Stomach (tissue), 9 donors: Measurements from ENCODE around the gene OSBPL6. TPM values are rescaled to one million over a fixed set of nuclear protein-coding genes. Genes with fewer than 3 reads are reported as not detected.

ENCODE experiments used
- DNase-seq, 2 donors: peaks; one replicate each; pipeline versions ENCODE4 v3.0.0 to v3.0.0-alpha.2; 2013 to 2019
- H3K27ac ChIP-seq, 5 donors: fragments of 200-600 bp in 4 of 5; sonication (generic) in 4 of 5; one replicate each; pipeline ENCODE4 v1.5.1; 2013 to 2019; ENCODE audit warnings: mild to moderate bottlenecking in 1 of 5, moderate library complexity in 1 of 5
- H3K27me3 ChIP-seq, 3 donors: fragments of 200-600 bp; sonication (generic); one replicate each; pipeline ENCODE4 v1.5.1; 2017 to 2019; ENCODE audit warnings: mixed run types in 1 of 3
- H3K36me3 ChIP-seq, 4 donors: fragments of 200-600 bp; sonication (generic); 1 replicate in 3 of 4; 2 replicates in 1 of 4; pipeline ENCODE4 v1.5.1; 2016 to 2019
- H3K4me1 ChIP-seq, 4 donors: fragments of 200-600 bp; sonication (generic); one replicate each; pipeline ENCODE4 v1.5.1; 2016 to 2019
- H3K4me3 ChIP-seq, 4 donors: fragments of 200-600 bp; sonication (generic) in 3 of 4; one replicate each; pipeline ENCODE4 v1.5.1; 2016 to 2019; ENCODE audit warnings: mild to moderate bottlenecking in 1 of 4
- H3K9me3 ChIP-seq, 4 donors: fragments of 200-600 bp; sonication (generic); one replicate each; pipeline ENCODE4 v1.5.1; 2016 to 2019
- CTCF ChIP-seq, 7 experiments: fragments of 450-650 bp in 4 of 7; fragments of 200-600 bp in 3 of 7; sonication (generic) in 3 of 7; IDR thresholded peaks; one replicate each; pipeline ENCODE4 v1.5.1; 2016 to 2019; ENCODE audit warnings: antibody characterized with exemption in 7 of 7, control low read depth in 2 of 7, mild to moderate bottlenecking in 1 of 7
- EP300 ChIP-seq: sonication (generic); formaldehyde crosslinking; IDR thresholded peaks from one replicate; pipeline ENCODE4 v1.6.1; 2017; ENCODE audit warnings: antibody characterized with exemption
- POLR2A ChIP-seq, 4 donors: fragments of 450-650 bp; IDR thresholded peaks; one replicate each; pipeline ENCODE4 v1.6.1; 2016; ENCODE audit warnings: antibody characterized with exemption in 4 of 4, control low read depth in 2 of 4, mild to moderate bottlenecking in 1 of 4, moderate library complexity in 1 of 4
- POLR2AphosphoS5 ChIP-seq, 3 donors: sonication (generic); formaldehyde crosslinking; IDR thresholded peaks; one replicate each; pipeline ENCODE4 v1.6.1; 2016; ENCODE audit warnings: antibody characterized with exemption in 3 of 3
- WGBS, 5 donors: extraction: QIAGEN DNeasy Blood & Tissue Kit in 3 of 5; methylation state at CpG; one replicate each; pipeline versions ENCODE4 v1.1.5 to v1.1.7; 2013 to 2018; 5-methylcytosine and 5-hydroxymethylcytosine counted together
- intact Hi-C: fragments of 100-400 bp; cut with DNase I; formaldehyde crosslinking; loops from one replicate; pipeline ENCODE4 v1.15.1; 2023; ENCODE audit warnings: low total_unique reads
- polyA plus RNA-seq, 3 donors: library from polyadenylated mRNA; stranded (reverse); fragments of 200-250 nt; gene quantifications; one replicate each; pipeline ENCODE4 v1.2.3, GENCODE V29; 2013
- total RNA-seq, 5 donors: library from RNA; depleted of rRNA; stranded (reverse); fragments of >200 nt; gene quantifications; one replicate each; pipeline versions ENCODE4 v1.1.0 to v1.2.3, GENCODE V29; 2014 to 2016
- donor health status: healthy with polysubstance abuse.
- donor health status: Bipolar disorder and iron deficiency.
- donor health status: healthy.

The OSBPL6 gene
- total and polyA plus RNA-seq, 8 donors = 0.29 to 77.6 (median 0.98) TPM

- H3K27me3 ChIP-seq = no peaks in the 10 kb centered on the region
- no peak for TF ChIP-seq EP300
- TF ChIP-seq CTCF (IDR thresholded peaks at IDR 0.05) = no peak
- TF ChIP-seq POLR2AphosphoS5 (IDR thresholded peaks at IDR 0.05) = no peak
- TF ChIP-seq POLR2A (IDR thresholded peaks at IDR 0.05) = no peak
- intact Hi-C loops = no loop called here
- H3K9me3 ChIP-seq = no peaks in the 10 kb centered on the region
- no peak overlapping the region for H3K4me3 ChIP-seq
- H3K4me1 ChIP-seq = no peaks in the 10 kb centered on the region
- no peak for DNase-seq
- H3K36me3 ChIP-seq = peaks cover 0 to 13% (median 5%) of the 10 kb centered on the region in 4 donors
- WGBS, 5 donors = 80 to 94% (median 91%) methylated on average over 3 of the region's 3 CpGs
- no peak overlapping the region for H3K27ac ChIP-seq
Observed at GRCh38 chr2:178377046-178377445, 182.7 kb downstream of the OSBPL6 start.

- intact Hi-C loops = no loop called here
- no peak for DNase-seq
- H3K27me3 ChIP-seq = no peaks in the 10 kb centered on the region
- 78 to 83% (median 79%) methylated on average over 4 of the region's 4 CpGs for WGBS, 5 donors
- no peak overlapping the region for H3K4me3 ChIP-seq
- peaks cover 0 to 21% (median 11%) of the 10 kb centered on the region in 4 donors for H3K36me3 ChIP-seq
- H3K9me3 ChIP-seq = no peaks in the 10 kb centered on the region
- no peaks in the 10 kb centered on the region for H3K4me1 ChIP-seq
- no peak overlapping the region for H3K27ac ChIP-seq
- TF ChIP-seq POLR2A (IDR thresholded peaks at IDR 0.05) (no peak), EP300 (no peak), CTCF (IDR thresholded peaks at IDR 0.05) (no peak), POLR2AphosphoS5 (IDR thresholded peaks at IDR 0.05) (no peak)
Observed at GRCh38 chr2:178379162-178380004, 185.1 kb downstream of the OSBPL6 start.

GRCh38 chr2:178380763-178381162 is 186.5 kb downstream of the OSBPL6 start:
- Histone ChIP-seq H3K4me1 (no peaks in the 10 kb centered on the region), H3K27ac (no peak overlapping the region), H3K9me3 (no peaks in the 10 kb centered on the region), H3K4me3 (no peak overlapping the region), H3K36me3 (peaks cover 0 to 21% (median 9%) of the 10 kb centered on the region in 4 donors), H3K27me3 (no peaks in the 10 kb centered on the region)
- TF ChIP-seq CTCF (IDR thresholded peaks at IDR 0.05) = no peak
- no peak for TF ChIP-seq EP300
- no peak for TF ChIP-seq POLR2A (IDR thresholded peaks at IDR 0.05)
- TF ChIP-seq POLR2AphosphoS5 (IDR thresholded peaks at IDR 0.05) = no peak
- WGBS, 5 donors = 79 to 91% (median 86%) methylated on average over 1 of the region's 1 CpG
- no peak for DNase-seq
- intact Hi-C loops = no loop called here

- Histone ChIP-seq H3K4me3 (no peak overlapping the region), H3K9me3 (no peaks in the 10 kb centered on the region), H3K27ac (no peak overlapping the region), H3K27me3 (no peaks in the 10 kb centered on the region), H3K36me3 (peaks cover 0 to 8% (median 7%) of the 10 kb centered on the region in 4 donors), H3K4me1 (no peaks in the 10 kb centered on the region)
- intact Hi-C loops = no loop called here
- DNase-seq = no peak
- WGBS, 5 donors = 77 to 86% (median 81%) methylated on average over 5 of the region's 5 CpGs
- no peak for TF ChIP-seq POLR2AphosphoS5 (IDR thresholded peaks at IDR 0.05)
- no peak for TF ChIP-seq POLR2A (IDR thresholded peaks at IDR 0.05)
- TF ChIP-seq EP300 = no peak
- no peak for TF ChIP-seq CTCF (IDR thresholded peaks at IDR 0.05)
Observed at GRCh38 chr2:178383718-178384117, 189.4 kb downstream of the OSBPL6 start.
